Naive thymus-derived CD8-positive, alpha-beta T cell (primary cell): Measurements from ENCODE around the gene OR4F15. TPM values are rescaled to one million over a fixed set of nuclear protein-coding genes. Genes with fewer than 3 reads are reported as not detected.
"Not testable (repeated sequence)": the region's sequence is repeated elsewhere in the genome, so short reads cannot be mapped to it uniquely, and the experiment has no call there.

Experiments
- ATAC-seq, 2 donors: fragments of 150-1000 bp; cut with Tn5 transposase in 1 of 2; sonication (Bioruptor Pico), chemical (Tn5 transposase) in 1 of 2; 1 replicate in 1 of 2; 2 replicates in 1 of 2; pipeline ENCODE4 v1.10.0; 2021; ENCODE audit warnings: mild to moderate bottlenecking in 2 of 2, moderate library complexity in 2 of 2
- POLR2A ChIA-PET: fragments of 350-600 bp; sonication (Branson Sonifier 250); formaldehyde crosslinking; loops from one replicate; lab custom pipeline; 2021; ENCODE audit warnings: antibody characterized with exemption; lab: Charles Lee
- DNase-seq, 10 donors: peaks; one replicate each; pipeline versions ENCODE4 v3.0.0 to v3.0.0-alpha.2; 2020 to 2022
- H3K27ac Mint-ChIP-seq, 10 donors: one replicate each; pipeline ENCODE4 v1.8.0; 2020 to 2022; ENCODE audit warnings: mild to moderate bottlenecking in 10 of 10, mixed read lengths in 10 of 10, moderate library complexity in 4 of 10, inconsistent platforms in 1 of 10
- H3K27me3 Mint-ChIP-seq, 5 donors: one replicate each; pipeline ENCODE4 v1.8.0; 2021 to 2022; ENCODE audit warnings: mixed read lengths in 5 of 5
- H3K36me3 Mint-ChIP-seq, 3 donors: one replicate each; pipeline ENCODE4 v1.8.0; 2020 to 2022; ENCODE audit warnings: mixed read lengths in 3 of 3, mild to moderate bottlenecking in 2 of 3, inconsistent platforms in 1 of 3
- H3K4me1 Mint-ChIP-seq, 4 donors: one replicate each; pipeline ENCODE4 v1.8.0; 2021 to 2022; ENCODE audit warnings: mixed read lengths in 4 of 4
- H3K4me3 Mint-ChIP-seq, 10 donors: one replicate each; pipeline ENCODE4 v1.8.0; 2020 to 2022; ENCODE audit warnings: mild to moderate bottlenecking in 10 of 10, mixed read lengths in 10 of 10, moderate library complexity in 6 of 10, inconsistent platforms in 1 of 10
- H3K9me3 Mint-ChIP-seq, 9 donors: one replicate each; pipeline ENCODE4 v1.8.0; 2020 to 2022; ENCODE audit warnings: mixed read lengths in 9 of 9, mild to moderate bottlenecking in 3 of 9, inconsistent platforms in 1 of 9, moderate library complexity in 1 of 9
- polyA plus RNA-seq, 3 donors: library from polyadenylated mRNA; unstranded; fragments of 300-500 nt; fragmentation: Illumina TruSeq; gene quantifications; one replicate each; pipeline ENCODE4 v1.2.3, GENCODE V29; 2021
- total RNA-seq, 8 experiments: library from RNA in 2 of 8; stranded (reverse) in 2 of 8; gene quantifications; one replicate each; pipeline ENCODE4 v1.2.3 and lab custom pipeline; 2021 to 2026

OR4F15 gene
- total and polyA plus RNA-seq, 5 experiments from 2014 or later = not detected

DNA sequence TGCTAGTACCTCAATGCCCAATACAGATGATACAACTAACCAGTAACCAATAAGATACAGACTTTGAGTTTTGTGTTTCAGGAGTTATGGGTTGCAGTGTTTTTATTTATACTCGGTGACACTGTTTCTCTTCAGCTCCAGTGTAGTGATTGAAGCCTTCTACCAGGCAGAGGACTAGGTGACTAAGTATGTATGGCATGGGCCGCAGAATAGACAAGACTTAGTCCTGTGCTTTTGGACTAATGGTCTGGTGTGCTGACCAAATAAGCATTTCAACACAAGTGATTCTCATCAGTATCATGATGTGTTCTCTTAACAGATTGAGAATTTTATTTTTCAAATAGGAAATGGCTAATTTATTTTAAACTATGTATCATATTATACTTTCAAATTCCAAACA lies 24.0 kb upstream of the OR4F15 start:
- H3K27me3 Mint-ChIP-seq = peaks cover 6 to 27% (median 8%) of the 10 kb centered on the region in 5 donors
- H3K4me1 Mint-ChIP-seq, POLR2A ChIA-PET, DNase-seq, H3K27ac Mint-ChIP-seq, ATAC-seq, H3K4me3 Mint-ChIP-seq, H3K9me3 Mint-ChIP-seq, H3K36me3 Mint-ChIP-seq: not testable (repeated sequence)

DNA sequence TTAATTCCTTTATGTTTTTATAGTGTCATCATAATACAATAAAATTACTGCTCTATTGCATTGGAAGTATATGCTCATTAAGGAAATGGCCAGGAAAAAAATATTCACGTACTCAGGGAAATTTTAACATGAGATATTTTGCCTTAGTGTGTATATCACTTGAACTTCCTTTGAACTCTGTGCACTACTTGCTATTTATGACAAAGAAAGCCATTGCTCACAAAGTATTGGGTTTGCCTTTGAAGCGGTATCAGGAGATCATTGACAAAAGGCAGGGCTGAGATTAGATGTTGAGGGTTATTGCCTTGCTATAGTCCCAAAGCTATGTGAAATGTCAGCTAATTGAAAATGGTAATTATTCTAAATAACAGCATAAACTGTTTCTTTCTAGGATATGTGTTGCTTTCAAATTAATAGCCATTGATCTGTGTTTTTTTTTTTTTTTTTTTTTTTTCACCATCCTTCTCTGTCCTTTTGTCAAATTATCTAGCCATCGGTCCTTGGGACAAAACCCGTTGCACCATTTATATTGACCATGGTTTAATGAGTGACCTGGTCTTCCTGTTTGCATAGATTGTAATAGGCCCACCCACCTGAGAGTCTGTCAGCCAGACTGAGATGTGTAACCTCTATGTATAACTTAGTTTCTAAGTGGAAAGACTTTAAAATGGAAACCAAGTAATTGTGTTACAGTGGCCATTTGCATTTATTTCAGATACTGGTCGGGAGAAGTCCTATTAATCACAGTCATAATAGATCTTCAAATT lies 23.3 kb upstream of the OR4F15 start:
- H3K4me1 Mint-ChIP-seq, H3K27ac Mint-ChIP-seq, ATAC-seq, H3K4me3 Mint-ChIP-seq, H3K9me3 Mint-ChIP-seq, POLR2A ChIA-PET, DNase-seq, H3K36me3 Mint-ChIP-seq: not testable (repeated sequence)
- H3K27me3 Mint-ChIP-seq = peaks cover 6 to 27% (median 7%) of the 10 kb centered on the region in 5 donors

DNA sequence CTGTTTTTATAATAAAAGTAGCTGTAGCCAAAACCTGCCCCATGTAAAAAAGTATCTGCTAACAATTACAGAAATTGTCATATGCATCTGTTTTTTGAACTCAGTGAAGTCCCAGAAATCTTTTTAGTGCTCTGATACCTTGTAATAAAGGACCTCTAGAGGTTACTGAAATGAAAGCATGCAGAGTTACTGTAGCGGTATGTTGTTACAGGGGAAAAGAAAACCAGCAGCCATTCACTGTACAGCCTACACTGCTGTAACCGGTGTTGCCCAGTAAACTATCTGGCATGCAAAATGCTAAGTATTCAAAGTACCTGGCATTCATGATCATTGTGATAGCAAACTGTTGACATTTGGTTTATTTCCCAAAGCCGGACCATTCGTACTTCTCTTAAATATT lies 21.3 kb upstream of the OR4F15 start:
- DNase-seq, H3K9me3 Mint-ChIP-seq, H3K27ac Mint-ChIP-seq, H3K4me1 Mint-ChIP-seq, H3K36me3 Mint-ChIP-seq, POLR2A ChIA-PET, H3K4me3 Mint-ChIP-seq, ATAC-seq: not testable (repeated sequence)
- H3K27me3 Mint-ChIP-seq = peaks cover 5 to 29% (median 8%) of the 10 kb centered on the region in 5 donors

DNA sequence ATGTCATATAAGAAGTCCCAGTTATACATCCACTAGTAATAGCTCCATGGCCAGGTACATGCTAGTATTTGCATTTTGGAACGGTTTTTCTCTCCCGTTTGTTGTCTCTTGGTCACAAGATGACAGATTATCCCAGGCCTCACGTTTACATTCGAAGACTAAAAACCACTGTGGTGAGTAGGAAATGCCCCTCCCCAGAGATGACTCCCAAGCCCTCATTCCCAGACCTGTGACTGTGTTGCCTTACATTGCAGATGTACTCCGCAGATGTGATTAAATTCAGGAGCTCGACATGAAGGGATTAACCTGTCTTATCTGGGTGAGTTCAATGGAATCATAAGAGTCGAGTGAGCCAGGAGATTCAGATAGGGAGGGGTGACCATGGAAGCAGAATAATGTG lies 18.0 kb upstream of the OR4F15 start:
- peaks cover 3 to 33% (median 15%) of the 10 kb centered on the region in 5 donors for H3K27me3 Mint-ChIP-seq
- H3K9me3 Mint-ChIP-seq, POLR2A ChIA-PET, H3K36me3 Mint-ChIP-seq, H3K4me3 Mint-ChIP-seq, H3K27ac Mint-ChIP-seq, ATAC-seq, DNase-seq, H3K4me1 Mint-ChIP-seq: not testable (repeated sequence)

DNA sequence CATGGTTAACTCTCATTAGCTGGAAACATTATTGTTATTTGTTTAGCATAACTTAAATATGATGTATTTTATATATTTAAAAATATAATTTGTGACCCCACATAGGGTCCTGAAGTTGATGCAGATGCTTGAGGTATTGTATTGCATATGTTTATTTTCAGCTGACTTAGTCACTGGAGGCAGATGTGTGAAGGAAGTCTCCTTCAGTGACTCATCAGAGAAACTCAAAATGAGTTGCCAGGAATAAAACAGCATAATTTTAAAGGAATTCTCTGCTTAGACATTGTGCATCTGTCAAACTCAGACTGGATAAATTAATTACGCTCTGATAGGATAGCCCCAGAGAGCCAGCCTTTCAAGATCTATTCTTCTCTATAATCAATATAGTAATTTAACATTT lies 16.5 kb upstream of the OR4F15 start:
- no peak overlapping the region for H3K4me3 Mint-ChIP-seq
- ATAC-seq (no peak), DNase-seq (no peak)
- no peak overlapping the region for H3K27ac Mint-ChIP-seq
- H3K4me1 Mint-ChIP-seq = no peaks in the 10 kb centered on the region
- H3K36me3 Mint-ChIP-seq = peaks cover 0 to 2% (median 0%) of the 10 kb centered on the region in 3 donors
- peaks cover 3 to 33% (median 15%) of the 10 kb centered on the region in 5 donors for H3K27me3 Mint-ChIP-seq
- POLR2A ChIA-PET = no interaction called here
- no peaks in the 10 kb centered on the region for H3K9me3 Mint-ChIP-seq

DNA sequence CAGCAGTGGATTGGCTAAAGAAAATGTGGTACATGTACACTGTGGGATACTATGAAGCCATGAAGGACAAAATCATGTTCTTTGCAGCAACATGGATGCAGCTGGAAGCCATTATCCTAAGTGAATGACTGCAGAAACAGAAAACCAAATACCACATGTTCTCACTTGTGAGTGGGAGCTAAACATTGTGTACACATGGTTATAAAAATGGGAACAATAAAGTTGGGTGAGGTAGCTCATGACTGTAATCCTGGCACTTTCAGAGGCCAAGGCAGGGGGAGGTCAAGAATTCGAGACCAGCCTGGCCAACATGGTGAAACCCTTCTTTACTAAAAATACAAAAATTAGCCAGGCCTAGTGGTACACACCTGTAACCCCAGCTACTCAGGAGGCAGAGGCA lies 12.3 kb upstream of the OR4F15 start:
- no peak overlapping the region for H3K4me3 Mint-ChIP-seq
- no peak overlapping the region for H3K27ac Mint-ChIP-seq
- H3K36me3 Mint-ChIP-seq = peaks cover 0 to 4% (median 0%) of the 10 kb centered on the region in 3 donors
- H3K27me3 Mint-ChIP-seq = peaks cover 5 to 42% (median 22%) of the 10 kb centered on the region in 5 donors
- no peaks in the 10 kb centered on the region for H3K4me1 Mint-ChIP-seq
- ATAC-seq (no peak), DNase-seq (no peak)
- POLR2A ChIA-PET = no interaction called here
- no peaks in the 10 kb centered on the region for H3K9me3 Mint-ChIP-seq

DNA sequence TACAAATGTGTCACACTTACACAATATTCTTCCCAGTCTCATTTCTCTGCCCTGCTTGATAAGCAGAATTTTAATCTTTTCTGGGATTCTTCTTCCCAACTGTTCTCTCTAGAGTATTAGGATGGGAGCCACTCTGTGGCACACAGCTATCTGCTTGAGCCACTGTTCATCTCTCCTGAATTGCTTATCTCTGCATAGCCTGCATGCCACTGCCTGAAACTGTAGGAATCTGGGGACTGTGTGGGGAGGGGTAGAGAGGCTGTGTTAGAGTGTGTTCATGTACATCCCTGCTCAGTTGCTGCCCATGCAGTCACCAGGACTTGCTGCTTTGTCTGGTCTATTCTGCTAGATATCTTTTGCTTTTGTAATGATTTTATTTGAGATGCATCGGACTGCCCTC lies 11.0 kb upstream of the OR4F15 start:
- peaks cover 0 to 4% (median 0%) of the 10 kb centered on the region in 3 donors for H3K36me3 Mint-ChIP-seq
- no peaks in the 10 kb centered on the region for H3K4me1 Mint-ChIP-seq
- DNase-seq (no peak), ATAC-seq (no peak)
- no peak overlapping the region for H3K27ac Mint-ChIP-seq
- POLR2A ChIA-PET = no interaction called here
- H3K4me3 Mint-ChIP-seq = no peak overlapping the region
- H3K9me3 Mint-ChIP-seq = peaks cover 0 to 2% (median 0%) of the 10 kb centered on the region in 9 donors
- peaks cover 5 to 46% (median 27%) of the 10 kb centered on the region in 5 donors for H3K27me3 Mint-ChIP-seq

DNA sequence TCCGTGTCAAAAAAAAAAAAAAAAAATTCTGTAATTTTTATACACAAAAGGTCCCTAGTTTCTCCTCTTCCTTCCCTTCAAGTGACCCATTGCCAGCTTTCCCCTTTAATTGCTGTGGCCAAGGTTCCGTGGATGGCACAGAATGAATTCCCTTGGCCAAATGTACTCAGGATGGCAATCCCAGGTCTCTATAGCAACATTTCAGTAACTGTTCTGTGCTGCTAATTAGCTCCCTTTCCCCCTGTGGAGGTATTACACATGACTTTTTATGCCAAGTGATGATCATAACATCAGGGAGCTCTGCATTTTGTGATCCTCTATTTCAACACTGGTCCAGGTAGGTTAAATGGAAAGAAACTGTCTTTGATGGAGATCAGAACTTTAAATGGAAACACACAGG lies 8.8 kb upstream of the OR4F15 start, which contains the start of gene OR4F6:
Gene OR4F6, plus strand, starts transcription at position 301 of the 400 bp plus-strand sequence. CDS start 2,211 bp downstream, outside the sequence.
- H3K27me3 Mint-ChIP-seq = peaks cover 6 to 48% (median 27%) of the 10 kb centered on the region in 5 donors
- POLR2A ChIA-PET = no interaction called here
- peaks cover 0 to 2% (median 0%) of the 10 kb centered on the region in 9 donors for H3K9me3 Mint-ChIP-seq
- H3K36me3 Mint-ChIP-seq = peaks cover 0 to 2% (median 0%) of the 10 kb centered on the region in 3 donors
- DNase-seq = no peak
- no peaks in the 10 kb centered on the region for H3K4me1 Mint-ChIP-seq
- ATAC-seq = no peak
- no peak within 1 kb of the TSS for H3K27ac Mint-ChIP-seq
- H3K4me3 Mint-ChIP-seq = no peak within 1 kb of the TSS

DNA sequence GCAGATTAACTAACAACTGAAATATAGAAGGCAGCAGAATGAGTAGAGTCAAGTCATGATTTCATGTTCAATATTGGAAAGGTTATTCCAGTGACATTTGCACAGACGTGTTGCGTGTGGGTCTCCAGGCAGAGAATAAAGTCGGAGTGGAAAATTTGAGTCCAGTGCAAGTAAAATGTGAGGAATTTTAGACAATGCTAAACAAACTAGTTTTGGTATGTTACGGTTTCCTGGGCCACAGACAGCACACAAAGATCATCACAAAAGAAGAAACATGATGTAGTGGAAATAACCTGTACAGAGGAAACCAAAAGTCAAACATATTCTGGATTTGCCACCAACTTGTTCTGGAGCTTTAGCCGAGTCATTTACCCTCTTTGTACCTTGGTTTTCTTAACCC lies 8.3 kb upstream of the OR4F15 start:
- ATAC-seq (no peak), DNase-seq (no peak)
- no peak overlapping the region for H3K4me3 Mint-ChIP-seq
- H3K4me1 Mint-ChIP-seq = no peaks in the 10 kb centered on the region
- no peak overlapping the region for H3K27ac Mint-ChIP-seq
- peaks cover 0 to 2% (median 0%) of the 10 kb centered on the region in 3 donors for H3K36me3 Mint-ChIP-seq
- POLR2A ChIA-PET = no interaction called here
- peaks cover 5 to 48% (median 27%) of the 10 kb centered on the region in 5 donors for H3K27me3 Mint-ChIP-seq
- H3K9me3 Mint-ChIP-seq = peaks cover 0 to 2% (median 0%) of the 10 kb centered on the region in 9 donors

DNA sequence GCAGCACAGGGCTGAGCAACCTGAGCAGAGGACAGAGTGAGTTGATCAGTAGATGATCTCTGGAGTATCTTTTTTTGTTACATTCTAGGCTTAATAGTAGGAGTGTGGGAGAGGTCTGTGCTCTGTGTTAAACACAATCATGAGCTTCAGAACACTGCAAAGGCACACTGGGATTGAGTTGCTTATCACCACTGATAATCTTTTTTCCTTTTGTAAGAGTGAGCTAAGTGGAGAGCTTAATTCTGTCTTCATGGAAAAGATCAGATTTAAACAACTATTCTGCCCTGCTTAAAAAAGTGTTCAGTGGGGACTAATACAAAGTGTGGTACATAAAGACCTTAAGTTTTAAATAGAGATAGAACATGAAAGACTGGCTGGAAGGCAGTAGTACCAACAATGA lies 7.6 kb upstream of the OR4F15 start:
- ATAC-seq = no peak
- Mint-ChIP-seq H3K27me3 (peaks cover 8 to 53% (median 27%) of the 10 kb centered on the region in 5 donors), H3K4me1 (no peaks in the 10 kb centered on the region), H3K36me3 (peaks cover 0 to 2% (median 0%) of the 10 kb centered on the region in 3 donors), H3K27ac (no peak overlapping the region), H3K4me3 (no peak overlapping the region), H3K9me3 (peaks cover 0 to 2% (median 0%) of the 10 kb centered on the region in 9 donors)
- no peak for DNase-seq
- POLR2A ChIA-PET = no interaction called here

DNA sequence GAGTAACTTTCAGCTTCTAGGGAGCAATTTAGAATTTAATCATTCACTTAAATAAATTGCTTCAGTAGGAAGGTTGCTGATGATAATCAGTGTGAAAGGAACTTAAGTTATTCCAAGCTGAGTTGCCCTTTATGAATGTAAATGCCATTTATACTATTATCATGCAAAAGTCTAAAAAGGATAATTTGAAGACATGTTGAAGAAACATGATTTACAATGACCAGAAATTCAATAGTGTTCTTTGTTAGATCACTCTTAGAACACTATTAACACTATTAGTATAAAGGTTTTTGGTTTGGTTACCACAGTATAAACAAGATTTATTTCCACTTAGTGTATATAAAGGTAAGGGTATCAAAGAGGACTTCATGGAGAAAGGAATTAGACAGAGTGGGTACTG lies 7.1 kb upstream of the OR4F15 start:
- H3K27ac Mint-ChIP-seq = no peak overlapping the region
- DNase-seq (no peak), ATAC-seq (no peak)
- H3K9me3 Mint-ChIP-seq = peaks cover 0 to 2% (median 0%) of the 10 kb centered on the region in 9 donors
- peaks cover 14 to 58% (median 27%) of the 10 kb centered on the region in 5 donors for H3K27me3 Mint-ChIP-seq
- H3K36me3 Mint-ChIP-seq = peaks cover 0 to 2% (median 0%) of the 10 kb centered on the region in 3 donors
- H3K4me1 Mint-ChIP-seq = no peaks in the 10 kb centered on the region
- POLR2A ChIA-PET = no interaction called here
- no peak overlapping the region for H3K4me3 Mint-ChIP-seq

DNA sequence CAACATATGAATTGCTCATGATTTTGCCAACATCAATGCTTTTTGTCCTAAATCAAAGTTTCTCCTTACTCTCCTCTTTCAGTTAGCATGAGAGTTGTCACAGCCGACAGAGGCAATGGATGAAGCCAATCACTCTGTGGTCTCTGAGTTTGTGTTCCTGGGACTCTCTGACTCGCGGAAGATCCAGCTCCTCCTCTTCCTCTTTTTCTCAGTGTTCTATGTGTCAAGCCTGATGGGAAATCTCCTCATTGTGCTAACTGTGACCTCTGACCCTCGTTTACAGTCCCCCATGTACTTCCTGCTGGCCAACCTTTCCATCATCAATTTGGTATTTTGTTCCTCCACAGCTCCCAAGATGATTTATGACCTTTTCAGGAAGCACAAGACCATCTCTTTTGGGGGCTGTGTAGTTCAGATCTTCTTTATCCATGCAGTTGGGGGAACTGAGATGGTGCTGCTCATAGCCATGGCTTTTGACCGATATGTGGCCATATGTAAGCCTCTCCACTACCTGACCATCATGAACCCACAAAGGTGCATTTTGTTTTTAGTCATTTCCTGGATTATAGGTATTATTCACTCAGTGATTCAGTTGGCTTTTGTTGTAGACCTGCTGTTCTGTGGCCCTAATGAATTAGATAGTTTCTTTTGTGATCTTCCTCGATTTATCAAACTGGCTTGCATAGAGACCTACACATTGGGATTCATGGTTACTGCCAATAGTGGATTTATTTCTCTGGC lies 6.2 kb upstream of the OR4F15 start:
- Mint-ChIP-seq H3K27me3 (peaks cover 17 to 66% (median 31%) of the 10 kb centered on the region in 5 donors), H3K27ac (no peak overlapping the region), H3K4me1 (no peaks in the 10 kb centered on the region), H3K9me3 (peaks cover 0 to 2% (median 0%) of the 10 kb centered on the region in 9 donors), H3K36me3 (peaks cover 0 to 4% (median 0%) of the 10 kb centered on the region in 3 donors), H3K4me3 (no peak overlapping the region)
- POLR2A ChIA-PET = no interaction called here
- no peak for ATAC-seq
- no peak for DNase-seq
